ENCODE data around the gene HAUS3.

HAUS3 gene

DNA sequence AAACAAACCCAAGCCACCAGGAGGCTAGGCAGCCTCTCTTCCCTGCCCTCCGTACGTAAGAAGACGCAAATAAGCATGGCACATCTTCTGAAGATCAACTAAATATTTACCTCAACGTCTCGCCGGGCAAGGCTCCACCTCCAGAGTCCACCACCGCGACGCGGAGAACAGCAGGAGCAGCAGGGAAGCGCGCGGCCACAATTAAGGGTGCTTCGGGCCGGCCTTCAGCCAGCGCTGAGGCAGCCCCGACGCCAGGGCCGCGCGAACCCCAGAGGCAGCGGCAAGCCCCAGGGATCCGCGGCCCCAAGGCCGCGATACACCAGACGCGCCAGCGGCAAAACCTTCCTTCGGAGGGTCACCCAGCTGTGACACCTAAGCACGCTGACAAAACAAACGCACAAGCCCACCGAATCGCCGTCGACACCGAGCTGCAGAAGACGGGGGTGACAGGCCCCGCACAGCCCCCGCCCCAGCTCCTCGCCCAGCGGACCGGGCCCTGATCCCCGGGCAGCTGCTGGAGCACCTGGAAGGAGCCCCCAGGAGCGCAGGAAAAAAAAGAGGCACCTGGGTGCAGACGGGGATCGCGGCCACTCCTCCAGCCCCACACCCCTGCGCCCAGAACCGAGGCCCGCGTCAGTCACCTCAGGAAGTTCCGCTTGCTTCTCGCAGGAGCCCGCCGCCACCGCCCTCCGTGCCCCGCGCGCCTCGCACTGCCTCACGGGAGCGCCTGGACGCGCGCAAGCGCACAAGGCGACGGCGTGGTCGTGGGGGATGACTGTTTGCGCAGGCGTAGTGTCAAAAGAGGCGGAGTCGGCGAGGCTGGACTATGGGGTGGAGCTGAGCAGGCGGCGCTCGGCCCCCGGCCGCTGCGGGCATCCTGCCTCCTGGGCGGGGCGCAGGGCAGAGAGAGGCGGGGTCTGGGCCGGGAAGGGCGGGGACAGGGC is at the start of gene HAUS3, which contains the start of gene POLN:
TSS of gene HAUS3 (minus strand) at position 712 of the 944 bp plus-strand sequence. CDS start 1,175 bp downstream, outside the sequence.
TSS of gene POLN (minus strand) at position 712 of the 944 bp plus-strand sequence. CDS start 12,890 bp downstream, outside the sequence.
- peak; percentile 99 for DNase-seq (ENCODE audit: low read depth)
- peak within 1 kb of the TSS; percentile 88 for H3K4me3 ChIP-seq (ENCODE audit: low read length)
- TF ChIP-seq, protein P1, sequence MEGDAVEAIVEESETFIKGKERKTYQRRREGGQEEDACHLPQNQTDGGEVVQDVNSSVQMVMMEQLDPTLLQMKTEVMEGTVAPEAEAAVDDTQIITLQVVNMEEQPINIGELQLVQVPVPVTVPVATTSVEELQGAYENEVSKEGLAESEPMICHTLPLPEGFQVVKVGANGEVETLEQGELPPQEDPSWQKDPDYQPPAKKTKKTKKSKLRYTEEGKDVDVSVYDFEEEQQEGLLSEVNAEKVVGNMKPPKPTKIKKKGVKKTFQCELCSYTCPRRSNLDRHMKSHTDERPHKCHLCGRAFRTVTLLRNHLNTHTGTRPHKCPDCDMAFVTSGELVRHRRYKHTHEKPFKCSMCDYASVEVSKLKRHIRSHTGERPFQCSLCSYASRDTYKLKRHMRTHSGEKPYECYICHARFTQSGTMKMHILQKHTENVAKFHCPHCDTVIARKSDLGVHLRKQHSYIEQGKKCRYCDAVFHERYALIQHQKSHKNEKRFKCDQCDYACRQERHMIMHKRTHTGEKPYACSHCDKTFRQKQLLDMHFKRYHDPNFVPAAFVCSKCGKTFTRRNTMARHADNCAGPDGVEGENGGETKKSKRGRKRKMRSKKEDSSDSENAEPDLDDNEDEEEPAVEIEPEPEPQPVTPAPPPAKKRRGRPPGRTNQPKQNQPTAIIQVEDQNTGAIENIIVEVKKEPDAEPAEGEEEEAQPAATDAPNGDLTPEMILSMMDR (IDR thresholded peaks at IDR 0.05; ENCODE audit: insufficient read depth, low read depth, low read length, missing control alignments): no peak

- DNase-seq (ENCODE audit: low read depth): no peak
- H3K4me3 ChIP-seq (ENCODE audit: low read length): no peak overlapping the region
- TF ChIP-seq, protein P1 (IDR thresholded peaks at IDR 0.05; ENCODE audit: insufficient read depth, low read depth, low read length, missing control alignments): no peak
Observed at GRCh38 chr4:2290974-2291704, 49.2 kb upstream of the HAUS3 start.

GRCh38 chr4:2290488-2290887 is 48.6 kb upstream of the HAUS3 start:
- TF ChIP-seq, protein P1 (IDR thresholded peaks at IDR 0.05; ENCODE audit: insufficient read depth, low read depth, low read length, missing control alignments): no peak
- DNase-seq (ENCODE audit: low read depth): no peak
- no peak overlapping the region for H3K4me3 ChIP-seq (ENCODE audit: low read length)

DNA sequence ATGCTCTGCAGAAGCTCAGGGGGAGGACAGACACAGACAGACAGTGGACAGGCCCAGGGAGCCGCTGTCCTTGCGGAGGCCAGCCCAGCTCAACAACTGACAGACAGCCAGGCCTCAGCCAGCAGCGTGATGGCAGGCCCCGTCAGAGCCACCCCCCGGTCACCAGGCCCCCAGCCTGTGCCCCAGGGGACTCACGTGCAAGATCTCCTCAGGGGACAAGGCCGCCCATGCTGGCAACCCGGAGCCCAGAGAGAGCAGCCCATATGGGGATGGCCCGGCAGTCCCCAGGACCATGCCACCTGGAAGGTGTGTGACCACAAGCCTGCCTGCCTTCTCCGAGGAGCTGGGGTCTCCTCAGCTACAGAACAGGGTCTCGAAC is 48.0 kb upstream of the HAUS3 start:
- DNase-seq (ENCODE audit: low read depth): no peak
- TF ChIP-seq, protein P1 (IDR thresholded peaks at IDR 0.05; ENCODE audit: insufficient read depth, low read depth, low read length, missing control alignments): no peak
- no peak overlapping the region for H3K4me3 ChIP-seq (ENCODE audit: low read length)

GRCh38 chr4:2289311-2289954 is 47.5 kb upstream of the HAUS3 start:
- no peak overlapping the region for H3K4me3 ChIP-seq (ENCODE audit: low read length)
- no peak for DNase-seq (ENCODE audit: low read depth)
- TF ChIP-seq, protein P1 (IDR thresholded peaks at IDR 0.05; ENCODE audit: insufficient read depth, low read depth, low read length, missing control alignments): no peak

DNA sequence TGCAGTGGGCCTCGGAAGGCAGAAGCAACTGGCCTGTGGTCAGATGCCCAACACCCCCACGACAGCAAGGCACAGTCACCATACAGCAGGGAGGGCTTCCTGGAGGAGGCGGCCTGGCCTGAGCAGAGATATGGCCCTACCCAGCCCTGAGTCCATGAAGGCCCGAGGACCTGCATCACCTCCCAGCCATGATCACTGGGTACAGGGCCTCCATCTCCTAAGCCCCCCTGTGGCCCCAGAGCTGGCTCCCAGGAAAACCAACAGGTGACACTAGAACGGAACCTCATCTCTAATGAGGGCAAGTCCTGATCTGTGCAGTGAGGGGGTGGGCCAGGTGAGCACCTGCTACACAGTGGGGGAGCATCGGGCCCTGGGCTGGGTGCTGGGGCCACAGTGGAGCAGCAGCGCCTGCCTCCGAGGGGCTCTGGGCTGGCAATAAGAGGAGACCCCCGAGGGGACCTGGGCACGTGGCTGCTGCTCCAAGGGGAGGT is 46.2 kb upstream of the HAUS3 start:
- TF ChIP-seq, protein P1 (IDR thresholded peaks at IDR 0.05; ENCODE audit: insufficient read depth, low read depth, low read length, missing control alignments): no peak
- no peak for DNase-seq (ENCODE audit: low read depth)
- no peak overlapping the region for H3K4me3 ChIP-seq (ENCODE audit: low read length)

All from epithelial cell of esophagus (primary cell).